SU-DHL-6 (cell line): ENCODE data around the gene WDR93.

Experiments
- H2AFZ ChIP-seq: fragments of 200-600 bp; sonication (generic); 2 replicates; pipeline ENCODE4 v1.6.1; 2014; ENCODE audit warnings: low read depth, mild to moderate bottlenecking, moderate library complexity, mixed read lengths, antibody characterized with exemption, low read length; ENCODE audit not compliant: severe bottlenecking
- H3F3A ChIP-seq: fragments of 200-600 bp; shearing (Covaris generic); 2 replicates; pipeline ENCODE4 v1.6.0; 2016; ENCODE audit warnings: antibody characterized with exemption, mild to moderate bottlenecking; ENCODE audit not compliant: insufficient read depth
- H3K27ac ChIP-seq: fragments of 200-600 bp; sonication (generic); 2 replicates; pipeline ENCODE4 v1.5.1; 2016; ENCODE audit warnings: low read depth, mild to moderate bottlenecking, low read length, moderate library complexity, mixed read lengths
- H3K27me3 ChIP-seq: fragments of 200-600 bp; sonication (generic), shearing (Covaris generic); 2 replicates; pipeline ENCODE4 v1.6.0; 2014; ENCODE audit warnings: mild to moderate bottlenecking, low read length
- H3K36me3 ChIP-seq: fragments of 200-600 bp; sonication (generic); 2 replicates; pipeline ENCODE4 v1.6.1; 2014; ENCODE audit warnings: mild to moderate bottlenecking, low read length, mixed read lengths
- H3K4me2 ChIP-seq: fragments of 300-600, 200-600 bp; shearing (Covaris generic), sonication (generic); 2 replicates; pipeline ENCODE4 v1.6.0; 2014; ENCODE audit warnings: low read length, low read depth, mild to moderate bottlenecking; ENCODE audit not compliant: poor library complexity, severe bottlenecking
- H3K4me3 ChIP-seq: fragments of 200-600 bp; sonication (generic); 2 replicates; pipeline ENCODE4 v1.5.1; 2014; ENCODE audit warnings: antibody characterized with exemption, low read length, mild to moderate bottlenecking, mixed read lengths; ENCODE audit not compliant: insufficient read depth, poor library complexity, severe bottlenecking
- H3K79me2 ChIP-seq: fragments of 200-600 bp; sonication (generic); 2 replicates; pipeline ENCODE4 v1.6.1; 2014; ENCODE audit warnings: mild to moderate bottlenecking, low read length, moderate library complexity; ENCODE audit not compliant: insufficient read depth
- H3K9ac ChIP-seq: fragments of 200-600 bp; sonication (generic); 2 replicates; pipeline ENCODE4 v1.7.0; 2014; ENCODE audit warnings: mild to moderate bottlenecking, low read length
- H3K9me2 ChIP-seq: fragments of 200-600 bp; sonication (generic); replicated peaks from 2 replicates; pipeline ENCODE4 v1.6.1; 2014; ENCODE audit warnings: low read length; ENCODE audit not compliant: insufficient read depth
- H3K9me3 ChIP-seq: fragments of 200-600 bp; sonication (generic); 2 replicates; pipeline ENCODE4 v1.6.1; 2014; ENCODE audit warnings: low read length, mixed read lengths; ENCODE audit not compliant: insufficient read depth
- H4K20me1 ChIP-seq: fragments of 200-600 bp; sonication (generic); 2 replicates; pipeline ENCODE4 v1.6.1; 2014; ENCODE audit warnings: low read depth, mild to moderate bottlenecking, antibody characterized with exemption, low read length, moderate library complexity, mixed read lengths
- CTCF ChIP-seq: fragments of 200-600 bp; sonication (generic); IDR thresholded peaks from one replicate; pipeline ENCODE4 v1.5.1; 2017; ENCODE audit warnings: antibody characterized with exemption, mild to moderate bottlenecking, low read length, moderate library complexity; ENCODE audit not compliant: insufficient read depth, poor library complexity, severe bottlenecking
- EZH2phosphoT487 ChIP-seq: fragments of 200-600 bp; sonication (generic), shearing (Covaris generic); conservative IDR thresholded peaks from 2 replicates; pipeline ENCODE4 v1.6.1; 2018; ENCODE audit warnings: mild to moderate bottlenecking, antibody characterized with exemption, low read length, moderate library complexity, mixed read lengths

WDR93 gene

DNA sequence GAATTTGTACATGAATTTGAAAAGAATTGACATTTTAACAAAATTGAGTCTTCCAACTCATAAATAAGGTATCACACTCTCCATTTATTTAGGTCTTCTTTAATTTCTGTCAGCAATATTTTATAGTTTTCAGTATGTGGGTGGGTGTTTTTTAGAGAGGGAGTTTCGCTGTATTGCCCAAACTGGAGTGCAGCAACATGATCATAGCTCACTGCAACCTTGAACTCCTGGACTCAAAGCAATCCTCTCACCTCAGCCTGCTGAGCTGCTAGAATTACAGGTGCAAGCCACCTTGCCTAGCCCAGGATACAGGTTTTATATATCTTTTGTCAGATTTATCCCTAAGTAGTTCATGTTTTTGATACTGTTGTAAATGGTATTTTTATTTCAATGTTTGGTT is 4.6 kb downstream of the WDR93 start:
- Histone ChIP-seq H3K4me3 (no peak overlapping the region), H4K20me1 (no peaks in the 10 kb centered on the region), H3K9me2 (no peaks in the 10 kb centered on the region), H3K27me3 (no peaks in the 10 kb centered on the region), H3K9ac (no peak overlapping the region), H2AFZ (no peak overlapping the region), H3K9me3 (no peaks in the 10 kb centered on the region), H3K79me2 (no peaks in the 10 kb centered on the region), H3F3A (0 out of 2 replicates have a peak, but pooled peaks cover 5% of the 10 kb centered on the region), H3K4me2 (peak overlapping the region; percentile 30), H3K27ac (no peak overlapping the region), H3K36me3 (no peaks in the 10 kb centered on the region)
- TF ChIP-seq CTCF (no peak), EZH2phosphoT487 (no peak)

- Histone ChIP-seq H4K20me1 (no peaks in the 10 kb centered on the region), H3K79me2 (no peaks in the 10 kb centered on the region), H3K36me3 (no peaks in the 10 kb centered on the region), H3K4me2 (no peak overlapping the region), H3K27me3 (no peaks in the 10 kb centered on the region), H3K9me3 (no peaks in the 10 kb centered on the region), H3K4me3 (no peak overlapping the region), H3K9me2 (no peaks in the 10 kb centered on the region), H3F3A (no peaks in the 10 kb centered on the region), H2AFZ (no peak overlapping the region), H3K9ac (no peak overlapping the region), H3K27ac (no peak overlapping the region)
- TF ChIP-seq EZH2phosphoT487, result no peak
- TF ChIP-seq CTCF, result no peak
These were observed 13.8 kb downstream of the WDR93 start for GRCh38 chr15:89704411-89704810.

DNA sequence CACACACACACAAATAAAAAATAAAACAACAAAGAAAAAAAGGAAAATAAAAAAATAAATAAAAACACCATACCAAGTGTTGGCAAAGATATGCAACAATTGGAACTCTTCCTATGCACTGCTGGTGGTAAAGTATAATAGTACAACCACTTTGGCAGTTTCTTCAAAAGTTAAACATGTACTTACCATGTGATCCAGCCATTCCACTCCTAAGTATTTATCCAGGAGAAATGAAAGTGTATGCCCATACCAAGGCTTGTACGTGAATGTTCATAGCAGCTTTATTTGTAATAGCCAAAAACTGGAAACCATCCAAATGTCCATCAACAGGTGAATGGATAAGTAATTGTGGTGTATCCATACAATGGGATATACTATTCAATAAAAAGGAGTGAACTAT is 17.0 kb downstream of the WDR93 start:
- no peak overlapping the region for H3K9ac ChIP-seq
- no peaks in the 10 kb centered on the region for H3K9me2 ChIP-seq
- no peaks in the 10 kb centered on the region for H3F3A ChIP-seq
- no peaks in the 10 kb centered on the region for H3K79me2 ChIP-seq
- no peaks in the 10 kb centered on the region for H3K36me3 ChIP-seq
- no peak overlapping the region for H3K27ac ChIP-seq
- no peak overlapping the region for H3K4me2 ChIP-seq
- no peak overlapping the region for H2AFZ ChIP-seq
- H3K9me3 ChIP-seq, result no peaks in the 10 kb centered on the region
- TF ChIP-seq EZH2phosphoT487 (no peak), CTCF (no peak)
- no peak overlapping the region for H3K4me3 ChIP-seq
- H3K27me3 ChIP-seq, result no peaks in the 10 kb centered on the region
- no peaks in the 10 kb centered on the region for H4K20me1 ChIP-seq
